HUES64 (cell line): Measurements from ENCODE around the gene MAP3K1. TPM values are rescaled to one million over a fixed set of nuclear protein-coding genes. Genes with fewer than 3 reads are reported as not detected.
"Not testable (repeated sequence)": the region's sequence is repeated elsewhere in the genome, so short reads cannot be mapped to it uniquely, and the experiment has no call there.

Source experiments
- H3K27ac ChIP-seq: 2 replicates; pipeline ENCODE4 v1.7.0; 2013; ENCODE audit warnings: low read depth, low read length, inconsistent platforms
- H3K27me3 ChIP-seq: 2 replicates; pipeline ENCODE4 v1.6.1; 2013; ENCODE audit warnings: mild to moderate bottlenecking, low read length; ENCODE audit not compliant: insufficient read depth
- H3K36me3 ChIP-seq: 2 replicates; pipeline ENCODE4 v1.6.1; 2013; ENCODE audit warnings: mild to moderate bottlenecking, low read length; ENCODE audit not compliant: insufficient read depth
- H3K4me1 ChIP-seq: 2 replicates; pipeline ENCODE4 v1.6.1; 2013; ENCODE audit warnings: mild to moderate bottlenecking, low read length, moderate library complexity; ENCODE audit not compliant: insufficient read depth
- H3K4me3 ChIP-seq: 2 replicates; pipeline ENCODE4 v1.5.1; 2013; ENCODE audit warnings: mild to moderate bottlenecking, low read length, moderate library complexity
- H3K9ac ChIP-seq: 2 replicates; pipeline ENCODE4 v1.6.1; 2013; ENCODE audit warnings: mild to moderate bottlenecking, low read depth, low read length
- H3K9me3 ChIP-seq: 2 replicates; pipeline ENCODE4 v1.6.1; 2013; ENCODE audit warnings: low read depth, low read length; ENCODE audit not compliant: insufficient read depth
- WGBS: fragments of 150-250, 120-280 bp; methylation state at CpG from one replicate; pipeline ENCODE4 v1.1.7; 2013; ENCODE audit warnings: missing lambda C conversion rate; 5-methylcytosine and 5-hydroxymethylcytosine counted together
- polyA plus RNA-seq, 2 experiments: library from polyadenylated mRNA; stranded (reverse); fragments of 50-300 nt; gene quantifications; one replicate each; pipeline ENCODE4 v1.2.3, GENCODE V29; 2013

MAP3K1 gene
- polyA plus RNA-seq (2013, experiment 1 of 2), result 8.0 TPM
- 8.6 TPM for polyA plus RNA-seq (2013, experiment 2 of 2)

- under 1% methylated on average over 79 of the region's 87 CpGs for WGBS
- peak within 1 kb of the TSS; percentile 56; the same call in 1 of the 2 replicates for H3K27ac ChIP-seq
- H3K36me3 ChIP-seq, result no peaks in the 10 kb centered on the region
- H3K27me3 ChIP-seq, result peaks cover 40% of the 10 kb centered on the region
- peaks cover 31% of the 10 kb centered on the region for H3K4me1 ChIP-seq
- no peaks in the 10 kb centered on the region for H3K9me3 ChIP-seq
- peak within 1 kb of the TSS; percentile 78 for H3K9ac ChIP-seq
- peak within 1 kb of the TSS; percentile 85 for H3K4me3 ChIP-seq
These were observed at the start of gene MAP3K1 for GRCh38 chr5:56814963-56815657. Gene MAP3K1 (plus strand): TSS chr5:56815549. CDS start chr5:56815574, 25 bp downstream.

GRCh38 chr5:56766926-56767325 lies 48.4 kb upstream of the MAP3K1 start:
- Histone ChIP-seq H3K36me3 (no peaks in the 10 kb centered on the region), H3K4me1 (no peaks in the 10 kb centered on the region), H3K9me3 (no peaks in the 10 kb centered on the region), H3K4me3 (no peak overlapping the region), H3K27ac (no peak overlapping the region), H3K9ac (no peak overlapping the region), H3K27me3 (no peaks in the 10 kb centered on the region)
- WGBS, result 94% methylated on average over 3 of the region's 3 CpGs

- Histone ChIP-seq H3K36me3 (no peaks in the 10 kb centered on the region), H3K9ac (no peak overlapping the region), H3K9me3 (no peaks in the 10 kb centered on the region), H3K4me3 (no peak overlapping the region), H3K4me1 (no peaks in the 10 kb centered on the region), H3K27ac (no peak overlapping the region), H3K27me3 (no peaks in the 10 kb centered on the region)
- WGBS, result 97% methylated on average over 5 of the region's 5 CpGs
These were observed 45.3 kb upstream of the MAP3K1 start for GRCh38 chr5:56769875-56770604.

GRCh38 chr5:56772767-56773166 lies 42.6 kb upstream of the MAP3K1 start:
- no peak overlapping the region for H3K4me3 ChIP-seq
- no peaks in the 10 kb centered on the region for H3K36me3 ChIP-seq
- H3K4me1 ChIP-seq, result no peaks in the 10 kb centered on the region
- H3K9ac ChIP-seq, result no peak overlapping the region
- H3K9me3 ChIP-seq, result no peaks in the 10 kb centered on the region
- no peak overlapping the region for H3K27ac ChIP-seq
- no peaks in the 10 kb centered on the region for H3K27me3 ChIP-seq
- 91% methylated on average over 6 of the region's 6 CpGs for WGBS

- no peaks in the 10 kb centered on the region for H3K27me3 ChIP-seq
- H3K4me3 ChIP-seq, result no peak overlapping the region
- WGBS, result 80% methylated on average over 2 of the region's 3 CpGs
- no peaks in the 10 kb centered on the region for H3K4me1 ChIP-seq
- no peaks in the 10 kb centered on the region for H3K36me3 ChIP-seq
- no peak overlapping the region for H3K9ac ChIP-seq
- H3K9me3 ChIP-seq, result no peaks in the 10 kb centered on the region
- H3K27ac ChIP-seq, result no peak overlapping the region
These were observed 40.4 kb upstream of the MAP3K1 start for GRCh38 chr5:56774957-56775356.

- not testable (repeated sequence) for H3K36me3 ChIP-seq, H3K4me1 ChIP-seq
- WGBS, result 94% methylated on average over 2 of the region's 2 CpGs
These were observed 39.0 kb upstream of the MAP3K1 start for GRCh38 chr5:56776212-56776846.

GRCh38 chr5:56783261-56783660 lies 32.1 kb upstream of the MAP3K1 start:
- Histone ChIP-seq H3K4me3 (no peak overlapping the region), H3K4me1 (no peaks in the 10 kb centered on the region), H3K27ac (no peak overlapping the region), H3K36me3 (no peaks in the 10 kb centered on the region), H3K9ac (no peak overlapping the region), H3K27me3 (no peaks in the 10 kb centered on the region), H3K9me3 (peaks cover 9% of the 10 kb centered on the region)
- WGBS, result 77% methylated on average over 2 of the region's 2 CpGs

More at GRCh38 chr5:56776212-56776846, 39.0 kb upstream of the MAP3K1 start:
- H3K4me3 ChIP-seq, H3K27me3 ChIP-seq, H3K27ac ChIP-seq, H3K9ac ChIP-seq, H3K9me3 ChIP-seq: not testable (repeated sequence)

- WGBS, result 100% methylated on average over 2 of the region's 2 CpGs
These were observed 29.0 kb upstream of the MAP3K1 start for GRCh38 chr5:56786346-56786745.

GRCh38 chr5:56791396-56791795 lies 24.0 kb upstream of the MAP3K1 start:
- 100% methylated on average over 1 of the region's 3 CpGs for WGBS
- Histone ChIP-seq H3K36me3 (no peaks in the 10 kb centered on the region), H3K27me3 (no peaks in the 10 kb centered on the region), H3K4me3 (no peak overlapping the region), H3K9ac (no peak overlapping the region), H3K9me3 (no peaks in the 10 kb centered on the region), H3K4me1 (no peaks in the 10 kb centered on the region), H3K27ac (no peak overlapping the region)

More at GRCh38 chr5:56786346-56786745, 29.0 kb upstream of the MAP3K1 start:
- Histone ChIP-seq H3K9ac (no peak overlapping the region), H3K4me3 (no peak overlapping the region), H3K36me3 (no peaks in the 10 kb centered on the region), H3K27ac (no peak overlapping the region), H3K9me3 (peaks cover 9% of the 10 kb centered on the region), H3K4me1 (no peaks in the 10 kb centered on the region), H3K27me3 (no peaks in the 10 kb centered on the region)

- Histone ChIP-seq H3K9ac (no peak overlapping the region), H3K4me3 (no peak overlapping the region), H3K4me1 (no peaks in the 10 kb centered on the region), H3K36me3 (no peaks in the 10 kb centered on the region), H3K9me3 (no peaks in the 10 kb centered on the region), H3K27ac (no peak overlapping the region), H3K27me3 (no peaks in the 10 kb centered on the region)
These were observed 16.8 kb upstream of the MAP3K1 start for GRCh38 chr5:56798521-56798920.

- Histone ChIP-seq H3K27ac (no peak overlapping the region), H3K36me3 (no peaks in the 10 kb centered on the region), H3K9me3 (no peaks in the 10 kb centered on the region), H3K27me3 (no peaks in the 10 kb centered on the region), H3K9ac (no peak overlapping the region), H3K4me3 (no peak overlapping the region), H3K4me1 (no peaks in the 10 kb centered on the region)
These were observed 15.2 kb upstream of the MAP3K1 start for GRCh38 chr5:56800186-56800585.
